GM03348 (cell line): ENCODE results near the gene KANSL3.

Experiments
- DNase-seq: peaks from one replicate; pipeline ENCODE4 v3.0.0; 2012; ENCODE audit warnings: low spot score

Gene KANSL3

DNA sequence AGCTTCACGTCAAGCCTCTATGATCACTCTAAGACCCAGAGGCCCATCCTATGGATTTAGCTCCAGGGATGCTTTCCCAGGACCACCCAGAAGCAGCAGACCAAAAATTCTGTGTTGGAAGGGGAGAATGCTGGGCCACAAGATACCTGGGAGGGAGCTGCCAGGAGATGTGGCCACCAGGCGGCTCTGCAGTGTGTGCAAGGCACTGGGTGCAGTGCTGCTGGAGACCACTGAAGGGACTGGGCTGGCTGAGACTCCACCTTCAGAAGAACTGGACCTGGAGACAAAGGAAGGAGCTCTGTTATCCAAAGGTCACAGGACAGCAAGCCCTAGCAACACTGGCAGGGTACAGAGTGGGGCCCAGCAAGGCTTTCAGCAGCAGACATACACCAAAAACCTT lies 34.0 kb downstream of the KANSL3 start:
- DNase-seq = no peak

DNA sequence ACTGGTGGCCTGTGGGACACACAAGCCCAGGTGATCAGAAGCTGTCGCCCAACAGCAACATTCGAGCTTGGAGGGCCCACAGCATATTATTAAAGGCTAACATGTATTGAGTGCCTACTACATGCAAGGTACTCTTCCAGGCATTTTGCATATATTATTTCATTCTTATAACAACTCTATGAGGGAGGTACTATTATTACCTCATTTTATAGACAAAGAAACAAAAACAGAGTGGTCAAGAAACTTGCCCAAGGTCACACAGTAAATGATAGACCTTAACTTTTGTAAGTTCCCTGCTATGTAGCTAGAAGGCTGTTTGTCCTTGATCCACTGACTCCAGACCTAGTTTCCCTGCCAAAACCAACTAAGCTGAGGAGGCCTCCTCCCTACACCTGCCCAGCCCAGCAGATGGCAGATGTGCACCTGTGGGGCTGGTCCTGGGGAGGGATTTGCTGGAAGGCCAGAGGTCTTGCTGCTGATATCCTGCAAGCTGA lies 35.7 kb downstream of the KANSL3 start:
- no peak for DNase-seq

DNA sequence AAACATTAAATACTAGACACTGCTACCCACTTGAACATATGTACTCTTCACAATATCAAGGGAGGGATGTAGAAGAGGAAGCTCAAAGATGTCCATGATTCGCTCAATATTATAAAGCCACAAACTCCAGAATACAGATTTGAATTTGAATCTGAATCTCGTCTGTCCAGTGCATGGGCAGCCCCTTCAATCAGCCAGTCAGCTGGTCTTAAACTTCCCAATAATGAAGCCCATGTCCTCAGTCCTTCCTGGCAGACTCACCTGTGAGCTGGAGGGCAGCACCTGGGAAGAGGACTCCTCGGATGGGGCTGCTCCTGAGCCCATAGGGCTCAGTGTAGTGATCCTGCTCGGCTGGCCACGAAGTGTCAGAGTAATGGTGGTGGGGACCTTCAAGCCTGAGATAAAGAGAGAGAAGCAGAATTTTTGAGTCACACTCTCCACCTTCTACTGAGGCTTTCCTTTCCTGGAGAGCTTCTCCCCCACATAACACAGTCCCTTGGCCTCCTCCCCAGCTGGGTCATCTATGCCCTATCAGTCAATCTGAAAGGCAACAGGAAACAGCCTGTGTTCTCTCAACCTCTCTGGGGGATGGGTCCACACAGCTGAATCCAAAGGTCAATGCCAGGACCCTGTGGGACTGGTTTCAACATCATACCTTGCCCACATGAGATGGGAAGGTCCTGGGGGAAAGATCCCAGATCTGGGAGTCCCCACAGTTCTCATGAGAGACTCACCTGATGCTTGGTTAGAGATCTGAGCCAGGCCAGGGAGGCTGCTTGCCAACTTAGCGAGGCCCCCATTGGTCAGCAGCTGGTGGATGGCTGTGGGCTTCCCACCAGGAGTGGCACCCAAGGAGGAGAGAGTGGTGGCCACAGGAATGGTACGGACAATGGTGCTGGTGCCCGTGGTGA lies 36.5 kb downstream of the KANSL3 start:
- no peak for DNase-seq

GRCh38 chr2:96599941-96600340 lies 38.2 kb downstream of the KANSL3 start:
- no peak for DNase-seq

- DNase-seq = no peak
Observed at GRCh38 chr2:96596596-96596995, 41.5 kb downstream of the KANSL3 start.

DNA sequence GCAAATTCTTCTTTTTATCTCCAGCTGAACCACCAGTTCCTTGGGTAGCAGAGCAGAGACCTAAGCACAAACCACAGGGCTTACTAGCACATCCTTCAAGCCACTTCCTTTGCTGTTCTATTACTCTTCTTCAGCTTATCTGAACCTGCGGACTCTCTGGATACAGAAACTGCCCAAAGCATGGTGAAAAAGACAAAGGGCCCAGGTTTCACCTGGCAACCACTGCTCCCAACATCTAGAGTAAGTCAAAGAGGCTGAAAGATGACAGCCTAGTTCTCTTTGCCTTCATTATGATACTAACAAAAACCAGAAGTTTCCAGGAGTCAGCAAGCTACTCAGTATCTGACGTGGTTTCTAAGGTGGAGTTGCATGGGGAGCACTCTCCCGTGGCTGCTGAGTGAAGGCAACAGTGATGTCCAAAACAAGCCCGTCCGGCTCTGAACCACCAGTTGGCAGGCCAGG lies 43.4 kb downstream of the KANSL3 start:
- DNase-seq = no peak

DNA sequence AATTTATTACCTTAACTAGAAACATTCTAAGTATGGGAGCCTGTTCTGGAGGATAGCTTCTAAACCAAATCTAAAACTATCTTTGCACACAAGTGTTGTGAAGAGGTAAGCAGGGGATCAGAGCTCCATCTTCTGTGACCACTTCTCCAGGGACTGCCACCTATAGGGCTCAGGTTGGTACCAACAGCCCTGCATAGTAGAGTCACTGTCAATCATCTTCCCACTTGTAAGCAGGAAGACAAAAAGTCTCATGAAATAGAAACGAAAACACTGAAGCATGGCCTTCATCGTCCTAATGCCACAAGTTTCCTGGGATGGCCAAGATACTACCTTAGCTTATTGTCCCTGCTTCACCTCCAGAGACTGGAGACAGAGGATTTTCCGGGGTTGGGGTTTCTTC lies 43.8 kb downstream of the KANSL3 start:
- no peak for DNase-seq

- no peak for DNase-seq
Observed at GRCh38 chr2:96591494-96591893, 46.6 kb downstream of the KANSL3 start.

- no peak for DNase-seq
Observed at GRCh38 chr2:96591054-96591453, 47.1 kb downstream of the KANSL3 start.

DNA sequence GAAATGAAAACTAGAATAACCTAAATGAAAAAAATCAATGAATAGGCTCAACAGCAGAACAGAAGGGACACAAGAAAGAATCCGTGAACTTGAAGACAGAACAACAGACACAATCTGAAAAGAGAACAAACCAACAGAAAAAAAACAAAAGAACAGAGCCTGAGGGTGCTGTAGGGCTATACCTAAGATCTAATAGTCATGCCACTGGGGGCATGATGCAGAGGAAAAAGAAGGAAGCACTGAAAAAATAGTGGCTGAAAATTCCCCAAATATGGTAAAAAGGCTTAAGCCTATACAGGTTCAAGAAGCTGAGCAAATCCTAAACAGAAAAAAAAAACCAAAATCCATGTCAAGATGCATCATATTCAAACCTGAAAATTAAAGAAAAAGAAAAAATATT lies 50.3 kb downstream of the KANSL3 start:
- DNase-seq = no peak

DNA sequence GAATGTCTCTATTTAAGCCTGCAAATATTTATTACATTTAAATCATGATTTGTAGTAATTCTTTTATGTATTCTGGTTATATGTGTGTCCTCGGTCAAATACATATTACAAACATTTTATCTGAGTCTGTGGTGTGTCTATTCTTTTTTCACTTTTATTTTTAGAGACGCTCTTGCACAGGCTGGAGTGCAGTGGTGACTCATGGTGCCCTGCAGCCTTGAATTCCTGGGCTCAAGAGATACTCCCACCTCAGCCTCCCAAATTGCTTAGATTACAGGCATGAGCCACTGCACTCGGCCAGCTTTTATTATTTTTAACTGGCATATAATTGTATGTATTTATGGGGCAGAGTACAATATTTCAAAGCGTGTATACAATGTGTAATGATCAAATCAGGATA lies 54.1 kb downstream of the KANSL3 start:
- no peak for DNase-seq

- DNase-seq = peak; percentile 76
Observed at GRCh38 chr2:96580771-96581170, 57.3 kb downstream of the KANSL3 start.

GRCh38 chr2:96579422-96579821 lies 58.7 kb downstream of the KANSL3 start:
- no peak for DNase-seq

DNA sequence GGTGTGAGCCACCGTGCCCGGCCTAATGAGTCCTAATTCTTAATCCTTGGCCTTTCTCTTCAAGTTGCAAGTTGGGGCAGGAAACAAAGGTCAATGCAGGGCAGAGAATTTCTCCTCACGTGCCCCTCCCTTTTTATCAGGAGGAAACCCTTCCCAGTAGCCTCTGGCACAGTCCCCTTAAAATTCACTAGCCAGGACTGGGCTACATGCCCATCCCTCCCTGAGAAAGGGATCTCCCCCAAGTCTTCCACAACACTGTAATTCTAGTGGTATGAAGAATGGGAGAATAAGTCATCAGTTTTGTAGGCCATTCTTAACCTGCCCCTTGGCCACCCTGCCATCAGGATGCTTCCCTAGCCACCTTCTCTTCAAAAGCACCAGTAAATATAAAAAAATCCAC lies 59.4 kb downstream of the KANSL3 start:
- no peak for DNase-seq

GRCh38 chr2:96577501-96577900 lies 60.6 kb downstream of the KANSL3 start:
- DNase-seq = no peak

DNA sequence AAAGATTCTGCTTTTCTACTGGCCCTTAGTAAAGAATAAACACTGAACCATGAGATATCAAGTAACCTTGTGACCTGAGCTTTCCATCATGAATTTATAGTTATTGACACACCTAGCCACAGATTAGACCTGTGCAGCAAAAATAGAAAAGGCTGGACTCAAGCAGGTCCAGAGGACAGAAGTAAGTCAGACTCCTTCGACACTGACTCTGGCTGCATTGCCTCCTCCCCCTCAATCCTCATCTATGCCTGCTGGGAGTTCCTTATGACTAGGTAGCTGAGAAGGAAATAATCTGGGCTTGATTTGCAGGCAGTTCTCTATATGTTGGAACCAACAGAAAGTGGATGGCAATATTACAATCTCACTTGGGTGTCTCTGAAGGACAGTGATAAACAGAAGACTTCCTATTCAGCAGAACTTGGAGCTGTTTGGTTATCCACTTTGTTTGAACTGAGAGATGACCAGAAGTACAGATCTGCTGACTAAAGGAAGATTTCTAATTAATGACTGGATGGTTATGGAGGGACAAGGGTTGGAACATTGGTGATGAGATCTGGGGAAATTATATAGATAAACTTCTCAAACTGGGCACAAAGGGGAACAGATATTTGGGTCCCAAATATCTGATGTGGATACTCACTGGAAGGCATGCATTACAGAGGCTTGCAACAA lies 62.2 kb downstream of the KANSL3 start:
- DNase-seq = no peak

DNA sequence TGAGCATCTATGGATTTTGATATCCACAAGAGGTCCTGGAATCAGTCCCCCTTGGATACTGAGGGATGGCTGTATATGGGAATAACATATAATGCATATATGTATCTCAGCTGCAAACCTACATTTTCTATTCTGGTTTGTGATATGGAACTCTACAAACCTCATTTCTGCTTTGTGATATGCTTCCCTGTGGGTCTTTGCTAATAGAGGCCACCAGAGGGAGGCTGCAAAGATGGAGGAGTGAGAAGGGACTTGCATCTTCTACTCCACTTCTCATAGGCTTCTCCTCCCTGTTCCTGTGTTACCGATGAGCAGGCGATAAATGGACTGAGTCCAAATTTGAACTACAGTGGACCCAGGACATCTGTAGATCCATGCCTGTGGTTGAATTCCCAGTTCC lies 63.7 kb downstream of the KANSL3 start:
- no peak for DNase-seq

DNA sequence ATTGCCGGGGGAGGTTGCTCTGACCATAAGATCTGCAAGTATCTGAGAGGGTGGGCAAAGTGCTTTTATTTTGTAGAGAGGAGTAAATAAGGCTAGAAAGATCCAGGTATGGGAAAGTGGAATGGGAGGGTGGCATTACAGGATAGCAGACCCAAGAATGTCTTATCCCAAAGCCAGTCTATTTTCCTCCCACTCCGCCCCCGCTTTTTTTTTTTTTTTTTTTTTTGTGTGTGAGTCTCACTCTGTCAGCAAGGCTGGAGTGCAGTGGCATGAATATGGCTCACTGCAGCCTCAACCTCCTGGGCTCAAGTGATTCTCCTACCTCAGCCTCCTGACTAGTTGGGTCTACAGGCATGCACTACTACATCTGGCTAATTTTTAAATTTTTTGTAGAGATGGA lies 70.0 kb downstream of the KANSL3 start:
- DNase-seq = no peak

DNA sequence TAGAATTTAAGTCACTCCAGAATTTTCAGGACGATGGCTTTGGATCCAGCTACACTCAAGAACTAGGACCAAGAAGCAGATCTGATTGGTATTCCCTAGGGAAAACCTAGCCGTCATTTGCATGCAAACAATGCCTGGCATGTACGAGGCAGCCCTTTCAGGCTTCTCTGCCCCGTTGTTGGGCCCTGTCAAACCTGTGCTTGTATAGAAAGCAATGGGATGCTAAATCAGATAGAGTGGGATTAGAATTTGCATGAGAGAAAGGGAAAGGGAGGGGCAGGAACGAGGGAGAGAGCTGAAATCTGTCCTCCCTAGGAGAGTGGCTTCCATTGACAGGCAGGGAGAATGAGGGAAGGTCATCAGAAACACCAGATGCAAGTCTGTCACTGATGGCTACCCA lies 73.0 kb downstream of the KANSL3 start:
- DNase-seq = no peak

DNA sequence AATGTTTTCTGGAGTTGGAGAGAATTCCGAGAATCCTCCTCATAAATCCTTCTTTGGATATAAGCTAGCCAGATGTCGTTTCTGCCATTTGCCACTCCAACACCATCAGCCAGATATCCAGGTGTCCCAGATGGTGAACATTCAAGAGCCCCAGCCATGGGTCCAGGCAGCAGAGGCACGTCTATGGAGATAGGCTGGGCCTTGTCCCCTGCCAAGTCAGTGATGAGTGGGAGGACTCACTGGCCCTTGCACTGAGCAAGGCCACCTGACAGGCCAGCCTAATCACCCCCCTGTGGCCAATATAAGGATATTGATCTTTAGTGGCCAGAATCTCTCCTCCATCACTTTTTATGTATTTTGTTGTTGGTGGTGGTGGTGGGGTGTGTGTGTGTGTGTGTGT lies 73.5 kb downstream of the KANSL3 start:
- no peak for DNase-seq

DNA sequence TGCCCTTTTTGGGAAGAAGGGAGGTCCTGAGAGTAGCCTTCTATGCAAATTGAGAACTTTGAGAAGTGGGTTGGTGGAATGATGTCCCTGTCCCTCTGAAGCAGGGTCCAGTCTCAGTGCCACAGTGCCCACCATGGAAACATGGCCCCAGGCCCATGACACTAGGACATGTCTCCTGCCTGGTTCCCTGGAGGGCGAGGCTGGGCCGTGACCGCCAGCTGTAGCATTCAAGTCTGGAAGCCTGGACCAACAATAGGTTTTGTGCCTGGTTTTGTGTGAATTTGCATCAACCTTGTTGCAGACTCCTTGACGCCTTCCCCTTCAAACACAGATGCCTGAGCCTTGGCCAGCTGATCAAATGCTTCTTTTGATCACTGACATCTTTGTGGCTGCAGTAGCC lies 74.1 kb downstream of the KANSL3 start:
- no peak for DNase-seq

DNA sequence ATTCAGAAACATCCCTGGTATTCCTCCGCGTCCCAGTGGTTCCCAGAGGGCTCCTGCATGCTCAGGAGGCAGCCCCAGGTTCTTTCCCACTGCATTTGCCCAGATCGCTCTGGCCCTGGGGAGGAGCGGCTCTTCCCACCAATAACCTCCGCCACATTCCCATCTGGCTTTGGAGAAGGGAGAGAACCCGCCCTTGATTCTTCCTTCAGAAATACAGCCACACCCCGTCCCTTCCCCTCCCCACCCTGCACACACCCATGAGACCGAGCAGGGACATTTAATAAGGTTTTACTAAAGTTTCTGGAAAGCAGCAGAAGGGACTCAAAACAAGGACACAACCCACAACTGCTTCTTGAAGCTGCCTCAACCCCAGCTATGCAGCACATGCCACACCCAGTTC lies 79.6 kb downstream of the KANSL3 start:
- no peak for DNase-seq

DNA sequence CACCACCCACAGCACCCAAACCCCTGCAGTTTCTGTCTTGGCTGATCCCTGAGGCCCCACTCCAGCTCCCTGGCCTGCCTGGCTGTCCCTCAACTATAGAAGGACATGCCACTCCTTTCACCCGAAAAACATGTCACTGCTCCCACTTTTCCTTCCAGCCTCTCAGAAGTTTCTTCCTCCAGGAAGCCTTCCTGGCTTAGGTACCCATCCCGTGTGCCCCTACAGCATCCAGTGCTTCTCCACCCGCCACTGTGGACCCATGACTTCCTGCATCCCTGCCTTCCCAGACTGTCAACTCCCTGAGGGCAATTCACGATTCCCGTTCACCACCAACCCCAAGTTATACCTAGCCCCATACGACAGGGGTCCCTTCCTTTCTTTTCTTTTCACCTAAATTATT lies 80.1 kb downstream of the KANSL3 start:
- no peak for DNase-seq
